ENCODE measurements around the gene OSER1.

The OSER1 gene

GRCh38 chr20:44224637-44225036 is 14.1 kb upstream of the OSER1 start:
- no peak for DNase-seq (ENCODE audit: low spot score)

- DNase-seq (ENCODE audit: low spot score) = no peak
These were observed 13.2 kb upstream of the OSER1 start for GRCh38 chr20:44223721-44224120.

GRCh38 chr20:44222633-44223368 is 12.2 kb upstream of the OSER1 start:
- no peak for DNase-seq (ENCODE audit: low spot score)

GRCh38 chr20:44222027-44222426 is 11.5 kb upstream of the OSER1 start:
- DNase-seq (ENCODE audit: low spot score) = no peak

GRCh38 chr20:44221368-44221954 is 10.9 kb upstream of the OSER1 start:
- DNase-seq (ENCODE audit: low spot score) = no peak

- no peak for DNase-seq (ENCODE audit: low spot score)
These were observed 9.2 kb upstream of the OSER1 start for GRCh38 chr20:44219791-44220190.

- DNase-seq (ENCODE audit: low spot score) = no peak
These were observed 8.7 kb upstream of the OSER1 start for GRCh38 chr20:44219170-44219730.

GRCh38 chr20:44218446-44218845 is 7.9 kb upstream of the OSER1 start:
- DNase-seq (ENCODE audit: low spot score) = no peak

GRCh38 chr20:44217342-44218092 is 6.9 kb upstream of the OSER1 start:
- peak; percentile 76 for DNase-seq (ENCODE audit: low spot score)

GRCh38 chr20:44215125-44215524 is 4.6 kb upstream of the OSER1 start:
- DNase-seq (ENCODE audit: low spot score) = peak; percentile 75

GRCh38 chr20:44212792-44213191 is 2.2 kb upstream of the OSER1 start:
- DNase-seq (ENCODE audit: low spot score) = no peak

GRCh38 chr20:44211177-44212039 is 837 bp upstream of the OSER1 start:
- peak; percentile 46 for DNase-seq (ENCODE audit: low spot score)

GRCh38 chr20:44209686-44210405 is 725 bp downstream of the OSER1 start:
- peak; percentile 17 for DNase-seq (ENCODE audit: low spot score)

- DNase-seq (ENCODE audit: low spot score) = no peak
These were observed 1.8 kb downstream of the OSER1 start for GRCh38 chr20:44208770-44209169.

GRCh38 chr20:44208165-44208564 is 2.4 kb downstream of the OSER1 start:
- DNase-seq (ENCODE audit: low spot score) = no peak

- no peak for DNase-seq (ENCODE audit: low spot score)
These were observed 3.3 kb downstream of the OSER1 start for GRCh38 chr20:44207126-44207723.

GRCh38 chr20:44206132-44206531 is 4.4 kb downstream of the OSER1 start:
- DNase-seq (ENCODE audit: low spot score) = no peak

GRCh38 chr20:44204832-44205215 is 5.7 kb downstream of the OSER1 start:
- DNase-seq (ENCODE audit: low spot score) = no peak

GRCh38 chr20:44204156-44204831 is 6.3 kb downstream of the OSER1 start:
- DNase-seq (ENCODE audit: low spot score) = peak; percentile 82

GRCh38 chr20:44203161-44203560 is 7.4 kb downstream of the OSER1 start:
- DNase-seq (ENCODE audit: low spot score) = peak; percentile 15

Measured in GM03348 (cell line).